ENCODE data around the gene F5. TPM values are rescaled to one million over a fixed set of nuclear protein-coding genes. Genes with fewer than 3 reads are reported as not detected.

Gene F5
- total and polyA plus RNA-seq, 9 of the 15 experiments (the other 6 are each of a cell fraction or from before 2014, with no cell fraction given) = 0.03 to 0.13 TPM; not detected in 7

- TF ChIP-seq ZBTB40 (IDR thresholded peaks at IDR 0.05) (peak; percentile 68), ZBTB40 (CRISPR knock-in tag; IDR thresholded peaks at IDR 0.05) (no peak), FOXM1 (IDR thresholded peaks at IDR 0.05; ENCODE audit: low read depth) (peak; percentile 99), FOXM1 (CRISPR knock-in tag; IDR thresholded peaks at IDR 0.05; ENCODE audit: low read depth) (peak; percentile 65; the same call in 1 of the 2 replicates), TFAM (CRISPR knock-in tag; conservative IDR thresholded peaks at IDR 0.05) (no peak), YBX1 (IDR thresholded peaks at IDR 0.05) (no peak), POLR2AphosphoS5 (IDR thresholded peaks at IDR 0.05; ENCODE audit: control insufficient read depth, insufficient read depth, low read depth, low read length) (0 out of 2 replicates have a peak, but pooled peaks have one; percentile 29), CREB1 (IDR thresholded peaks at IDR 0.05) (peak; percentile 66; the same call in 1 of the 2 replicates), CREB1 (CRISPR knock-in tag; IDR thresholded peaks at IDR 0.05) (no peak), ZNF316 (IDR thresholded peaks at IDR 0.05) (peak; percentile 66; the same call in 1 of the 2 replicates), ELF1 (tag; IDR thresholded peaks at IDR 0.05) (0 out of 2 replicates have a peak, but pooled peaks have one; percentile 47), MAX (CRISPR knock-in tag; IDR thresholded peaks at IDR 0.05) (peak; percentile 61), DMBX1 (CRISPR knock-in tag; IDR thresholded peaks at IDR 0.05; ENCODE audit: borderline replicate concordance) (no peak), ZEB2 (IDR thresholded peaks at IDR 0.05) (peak; percentile 19; the same call in 1 of the 2 replicates), SIN3B (IDR thresholded peaks at IDR 0.05; ENCODE audit: low read depth) (no peak), ATF1 (CRISPR knock-in tag; IDR thresholded peaks at IDR 0.05) (no peak), ATF1 (tag; IDR thresholded peaks at IDR 0.05) (peak; percentile 87), ZNF583 (CRISPR knock-in tag; IDR thresholded peaks at IDR 0.05) (no peak), MYC (IDR thresholded peaks at IDR 0.05; ENCODE audit: low read depth, low read length) (peak; percentile 76), MYC (CRISPR knock-in tag; IDR thresholded peaks at IDR 0.05; ENCODE audit: borderline replicate concordance, low read depth) (no peak), SMARCA5 (IDR thresholded peaks at IDR 0.05) (no peak), CBX3 (IDR thresholded peaks at IDR 0.05; ENCODE audit: borderline replicate concordance in 1 of 2, low read length in 2 of 2) (peak in 1 of 2 experiments; percentile 27; a peak in 1 of 3 replicates), FOXJ2 (tag; IDR thresholded peaks at IDR 0.05) (peak; percentile 78), SMARCE1 (IDR thresholded peaks at IDR 0.05) (peak; percentile 10; the same call in 1 of the 2 replicates), CBX5 (IDR thresholded peaks at IDR 0.05; ENCODE audit: borderline replicate concordance, low read depth) (no peak)
These were observed 102.7 kb downstream of the F5 start (continued) for GRCh38 chr1:169483500-169483966.
